ENCODE measurements around the gene XAGE2.

XAGE2 gene

DNA sequence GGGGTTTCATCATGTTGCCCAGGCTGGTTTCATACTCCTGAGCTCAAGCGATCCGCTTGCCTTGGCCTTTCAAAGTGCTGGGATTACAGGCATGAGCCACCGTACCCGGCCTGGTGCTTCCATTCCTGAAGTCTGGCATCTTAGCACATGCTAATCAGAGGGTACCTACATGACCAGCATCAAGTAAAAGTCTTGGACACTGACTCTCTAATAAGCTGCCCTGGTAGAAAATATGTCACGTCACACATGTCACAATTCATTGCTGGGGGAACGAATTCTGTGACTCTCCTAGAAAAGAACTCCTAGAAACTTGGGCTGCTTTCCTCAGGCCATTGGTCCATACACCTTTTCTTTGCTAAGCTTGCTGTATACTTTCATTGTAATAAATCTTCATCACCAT is 19.1 kb upstream of the XAGE2 start:
- DNase-seq (ENCODE audit: low read depth) = no peak
- H3K4me3 ChIP-seq (ENCODE audit: control insufficient read depth, low read depth, low read length) = no peak overlapping the region
- TF ChIP-seq, protein P1, sequence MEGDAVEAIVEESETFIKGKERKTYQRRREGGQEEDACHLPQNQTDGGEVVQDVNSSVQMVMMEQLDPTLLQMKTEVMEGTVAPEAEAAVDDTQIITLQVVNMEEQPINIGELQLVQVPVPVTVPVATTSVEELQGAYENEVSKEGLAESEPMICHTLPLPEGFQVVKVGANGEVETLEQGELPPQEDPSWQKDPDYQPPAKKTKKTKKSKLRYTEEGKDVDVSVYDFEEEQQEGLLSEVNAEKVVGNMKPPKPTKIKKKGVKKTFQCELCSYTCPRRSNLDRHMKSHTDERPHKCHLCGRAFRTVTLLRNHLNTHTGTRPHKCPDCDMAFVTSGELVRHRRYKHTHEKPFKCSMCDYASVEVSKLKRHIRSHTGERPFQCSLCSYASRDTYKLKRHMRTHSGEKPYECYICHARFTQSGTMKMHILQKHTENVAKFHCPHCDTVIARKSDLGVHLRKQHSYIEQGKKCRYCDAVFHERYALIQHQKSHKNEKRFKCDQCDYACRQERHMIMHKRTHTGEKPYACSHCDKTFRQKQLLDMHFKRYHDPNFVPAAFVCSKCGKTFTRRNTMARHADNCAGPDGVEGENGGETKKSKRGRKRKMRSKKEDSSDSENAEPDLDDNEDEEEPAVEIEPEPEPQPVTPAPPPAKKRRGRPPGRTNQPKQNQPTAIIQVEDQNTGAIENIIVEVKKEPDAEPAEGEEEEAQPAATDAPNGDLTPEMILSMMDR (IDR thresholded peaks at IDR 0.05; ENCODE audit: control insufficient read depth, insufficient read depth, low read depth, low read length, missing control alignments) = no peak

- TF ChIP-seq, protein P1 (IDR thresholded peaks at IDR 0.05; ENCODE audit: control insufficient read depth, insufficient read depth, low read depth, low read length, missing control alignments) = no peak
- DNase-seq (ENCODE audit: low read depth) = no peak
- no peak overlapping the region for H3K4me3 ChIP-seq (ENCODE audit: control insufficient read depth, low read depth, low read length)
Measured at GRCh38 chrX:52352551-52352950, 16.3 kb upstream of the XAGE2 start.

DNA sequence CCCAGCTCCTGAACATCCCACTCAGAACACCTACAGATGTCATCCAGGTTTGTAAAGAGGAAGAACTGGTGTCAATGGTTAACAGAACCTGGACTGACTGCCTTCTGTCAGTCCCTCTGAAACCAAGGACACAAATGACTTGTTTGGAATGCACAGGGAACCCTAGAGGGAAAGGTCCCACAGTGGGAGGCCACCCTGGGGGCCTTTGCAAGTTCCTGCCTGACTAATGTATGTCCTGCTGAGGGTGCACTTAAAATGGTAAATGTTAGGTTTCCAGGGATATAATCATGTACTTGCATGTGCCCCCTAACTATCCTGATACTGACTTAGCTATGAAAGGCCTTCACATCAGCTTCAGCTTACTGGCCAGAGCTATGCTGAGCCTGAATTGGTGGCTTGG is 15.0 kb upstream of the XAGE2 start:
- TF ChIP-seq, protein P1 (IDR thresholded peaks at IDR 0.05; ENCODE audit: control insufficient read depth, insufficient read depth, low read depth, low read length, missing control alignments) = no peak
- H3K4me3 ChIP-seq (ENCODE audit: control insufficient read depth, low read depth, low read length) = no peak overlapping the region
- no peak for DNase-seq (ENCODE audit: low read depth)

- no peak for DNase-seq (ENCODE audit: low read depth)
- TF ChIP-seq, protein P1 (IDR thresholded peaks at IDR 0.05; ENCODE audit: control insufficient read depth, insufficient read depth, low read depth, low read length, missing control alignments) = no peak
- no peak overlapping the region for H3K4me3 ChIP-seq (ENCODE audit: control insufficient read depth, low read depth, low read length)
Measured at GRCh38 chrX:52355108-52355507, 13.7 kb upstream of the XAGE2 start.

GRCh38 chrX:52359614-52360232 is 9.1 kb upstream of the XAGE2 start:
- TF ChIP-seq, protein P1 (IDR thresholded peaks at IDR 0.05; ENCODE audit: control insufficient read depth, insufficient read depth, low read depth, low read length, missing control alignments) = no peak
- DNase-seq (ENCODE audit: low read depth) = no peak
- H3K4me3 ChIP-seq (ENCODE audit: control insufficient read depth, low read depth, low read length) = no peak overlapping the region

DNA sequence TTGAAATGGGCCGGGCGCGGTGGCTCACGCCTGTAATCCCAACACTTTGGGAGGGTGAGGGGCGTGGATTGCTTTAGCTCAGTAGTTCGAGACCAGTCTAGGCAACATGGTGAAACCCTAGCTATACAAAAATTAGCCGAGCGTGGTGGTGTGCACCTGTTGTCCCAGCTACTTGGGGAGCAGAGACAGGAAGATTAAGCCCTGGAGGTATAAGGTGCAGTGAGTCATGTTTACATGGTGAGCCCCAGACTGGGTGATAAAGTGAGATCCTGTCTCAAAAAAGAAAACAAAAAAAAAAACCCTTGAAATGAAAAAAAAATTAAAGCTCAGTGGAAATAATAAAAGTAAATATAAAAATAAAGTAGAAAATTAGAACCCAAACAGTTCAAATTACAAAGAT is 6.9 kb upstream of the XAGE2 start:
- TF ChIP-seq, protein P1 (IDR thresholded peaks at IDR 0.05; ENCODE audit: control insufficient read depth, insufficient read depth, low read depth, low read length, missing control alignments) = no peak
- H3K4me3 ChIP-seq (ENCODE audit: control insufficient read depth, low read depth, low read length) = no peak overlapping the region
- DNase-seq (ENCODE audit: low read depth) = no peak
